Spleen (tissue), 11 donors: ENCODE results near the gene PRODH2. TPM values are rescaled to one million over a fixed set of nuclear protein-coding genes. Genes with fewer than 3 reads are reported as not detected.
A peak's percentile ranks its signal among the peaks of the same experiment; 100 is the strongest.

ENCODE experiments used
- DNase-seq: peaks from one replicate; pipeline ENCODE4 v3.0.0-alpha.2; 2020
- H3K27ac ChIP-seq, 8 donors: fragments of 200-600 bp; sonication (generic) in 7 of 8; 1 replicate in 4 of 8; 2 replicates in 4 of 8; pipeline versions ENCODE4 v1.5.0 to v1.8.0; 2016 to 2021; ENCODE audit warnings: inconsistent platforms in 4 of 8, mild to moderate bottlenecking in 4 of 8, moderate library complexity in 1 of 8
- H3K27me3 ChIP-seq, 7 donors: fragments of 200-600 bp; sonication (generic) in 6 of 7; replicated peaks in 1 of 7; 1 replicate in 4 of 7; 2 replicates in 3 of 7; pipeline versions ENCODE4 v1.5.0 to v1.8.0; 2016 to 2021; ENCODE audit warnings: inconsistent platforms in 3 of 7, mild to moderate bottlenecking in 1 of 7
- H3K36me3 ChIP-seq, 6 donors: fragments of 200-600 bp; sonication (generic) in 5 of 6; 1 replicate in 4 of 6; 2 replicates in 2 of 6; pipeline versions ENCODE4 v1.5.0 to v1.8.0; 2016 to 2021; ENCODE audit warnings: inconsistent platforms in 2 of 6
- H3K4me1 ChIP-seq, 6 donors: fragments of 200-600 bp; sonication (generic) in 5 of 6; 1 replicate in 3 of 6; 2 replicates in 3 of 6; pipeline versions ENCODE4 v1.5.0 to v1.8.0; 2016 to 2021; ENCODE audit warnings: inconsistent platforms in 3 of 6
- H3K4me3 ChIP-seq, 8 donors: fragments of 200-600 bp; sonication (generic) in 7 of 8; 1 replicate in 4 of 8; 2 replicates in 4 of 8; pipeline versions ENCODE4 v1.5.0 to v1.8.0; 2016 to 2021; ENCODE audit warnings: inconsistent platforms in 4 of 8, mild to moderate bottlenecking in 4 of 8, moderate library complexity in 2 of 8
- H3K9me3 ChIP-seq, 8 donors: fragments of 200-600 bp; sonication (generic) in 7 of 8; 1 replicate in 4 of 8; 2 replicates in 4 of 8; pipeline versions ENCODE4 v1.5.0 to v1.8.0; 2016 to 2021; ENCODE audit warnings: inconsistent platforms in 4 of 8
- POLR2A ChIP-seq, 3 donors: fragments of 450-650 bp; IDR thresholded peaks; one replicate each; pipeline ENCODE4 v1.5.1; 2017; ENCODE audit warnings: antibody characterized with exemption in 3 of 3, mild to moderate bottlenecking in 1 of 3
- POLR2AphosphoS5 ChIP-seq, 3 donors: sonication (generic); formaldehyde crosslinking; IDR thresholded peaks; one replicate each; pipeline ENCODE4 v1.5.1; 2017; ENCODE audit warnings: antibody characterized with exemption in 3 of 3
- WGBS, 5 donors: extraction: QIAGEN DNeasy Blood & Tissue Kit in 3 of 5; methylation state at CpG; one replicate each; pipeline versions ENCODE4 v1.1.5 to v1.1.7; 2013 to 2018; 5-methylcytosine and 5-hydroxymethylcytosine counted together
- intact Hi-C: fragments of 100-400 bp; cut with DNase I; formaldehyde crosslinking; loops from one replicate; pipeline ENCODE4 v1.15.0; 2023; ENCODE audit warnings: low total_unique reads
- polyA plus RNA-seq, 3 donors: library from polyadenylated mRNA; stranded (reverse); fragments of 200-250 nt; gene quantifications; one replicate each; pipeline ENCODE4 v1.2.1, GENCODE V29; 2013
- total RNA-seq, 7 donors: library from RNA; depleted of rRNA in 3 of 7; stranded (reverse); fragments of >200 nt in 3 of 7; fragmentation: NEBNext Ultra II Directional in 4 of 7; extraction: Animal tissue kit (Norgen Biotek cat#: 25700) in 4 of 7; gene quantifications; one replicate each; pipeline versions ENCODE4 v1.1.0 to v1.2.1, GENCODE V29; 2016 to 2021
- TF ChIP-seq, protein P1 (sequence below), 11 experiments: fragments of 200-600 bp in 7 of 11; fragments of 450-650 bp in 4 of 11; sonication (generic) in 4 of 11; IDR thresholded peaks in 8 of 11; conservative IDR thresholded peaks in 3 of 11; 1 replicate in 7 of 11; 2 replicates in 4 of 11; pipeline versions ENCODE4 v1.4.0 to v1.8.0; 2016 to 2021; ENCODE audit warnings: antibody characterized with exemption in 11 of 11, inconsistent platforms in 4 of 11, mild to moderate bottlenecking in 1 of 11
- donor health status: healthy with polysubstance abuse.
- donor health status: DM: no; HTN: no; CAD: no; lungs with moderate emphysema.
- donor health status: DM: no; HTN: no; CAD: no.
- donor health status: Bipolar disorder and iron deficiency.
- donor health status: healthy.
- donor health status: DM: no; HTN: no; CAD: no.
- donor health status: DM: yes; HTN: yes; CAD: no.

Gene PRODH2
- total and polyA plus RNA-seq, 10 donors, result 0.06 TPM; not detected in 9

DNA sequence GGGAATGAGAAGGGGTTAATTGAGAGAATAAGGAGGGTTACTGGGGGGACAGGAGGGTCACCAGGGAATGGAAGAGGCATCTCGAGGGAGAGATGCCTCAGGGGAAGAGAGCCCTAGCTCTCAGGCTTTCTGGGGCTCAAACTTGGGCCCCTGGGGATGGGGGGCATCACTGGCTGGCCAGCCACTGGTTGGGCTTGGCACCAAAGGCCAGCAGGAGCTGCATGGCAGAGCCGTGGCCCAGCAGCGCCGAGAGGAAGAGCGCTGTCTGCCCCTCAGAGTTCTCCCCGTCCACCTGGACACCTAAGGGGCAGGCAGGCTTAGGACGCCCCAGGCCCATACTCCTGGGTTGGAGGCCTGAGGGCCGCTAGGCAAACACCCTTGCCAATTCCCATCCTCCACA lies 19.8 kb downstream of the PRODH2 start:
- peaks cover 0 to 10% (median 0%) of the 10 kb centered on the region in 6 donors for H3K4me1 ChIP-seq
- H3K27ac ChIP-seq, result no peak overlapping the region
- no peaks in the 10 kb centered on the region for H3K9me3 ChIP-seq
- no peak overlapping the region for H3K4me3 ChIP-seq
- TF ChIP-seq, protein P1, sequence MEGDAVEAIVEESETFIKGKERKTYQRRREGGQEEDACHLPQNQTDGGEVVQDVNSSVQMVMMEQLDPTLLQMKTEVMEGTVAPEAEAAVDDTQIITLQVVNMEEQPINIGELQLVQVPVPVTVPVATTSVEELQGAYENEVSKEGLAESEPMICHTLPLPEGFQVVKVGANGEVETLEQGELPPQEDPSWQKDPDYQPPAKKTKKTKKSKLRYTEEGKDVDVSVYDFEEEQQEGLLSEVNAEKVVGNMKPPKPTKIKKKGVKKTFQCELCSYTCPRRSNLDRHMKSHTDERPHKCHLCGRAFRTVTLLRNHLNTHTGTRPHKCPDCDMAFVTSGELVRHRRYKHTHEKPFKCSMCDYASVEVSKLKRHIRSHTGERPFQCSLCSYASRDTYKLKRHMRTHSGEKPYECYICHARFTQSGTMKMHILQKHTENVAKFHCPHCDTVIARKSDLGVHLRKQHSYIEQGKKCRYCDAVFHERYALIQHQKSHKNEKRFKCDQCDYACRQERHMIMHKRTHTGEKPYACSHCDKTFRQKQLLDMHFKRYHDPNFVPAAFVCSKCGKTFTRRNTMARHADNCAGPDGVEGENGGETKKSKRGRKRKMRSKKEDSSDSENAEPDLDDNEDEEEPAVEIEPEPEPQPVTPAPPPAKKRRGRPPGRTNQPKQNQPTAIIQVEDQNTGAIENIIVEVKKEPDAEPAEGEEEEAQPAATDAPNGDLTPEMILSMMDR (IDR thresholded peaks at IDR 0.05 in 8 of 11, conservative IDR thresholded peaks at IDR 0.05 in 3 of 11), result no peak
- TF ChIP-seq POLR2AphosphoS5 (IDR thresholded peaks at IDR 0.05) (no peak), POLR2A (IDR thresholded peaks at IDR 0.05) (no peak)
- DNase-seq, result no peak
- intact Hi-C loops, result no loop called here
- peaks cover 0 to 55% (median 8%) of the 10 kb centered on the region in 7 donors for H3K27me3 ChIP-seq
- no peaks in the 10 kb centered on the region for H3K36me3 ChIP-seq
- WGBS, 5 donors, result 58 to 86% (median 79%) methylated on average over 2 to 8 of the region's 8 CpGs

DNA sequence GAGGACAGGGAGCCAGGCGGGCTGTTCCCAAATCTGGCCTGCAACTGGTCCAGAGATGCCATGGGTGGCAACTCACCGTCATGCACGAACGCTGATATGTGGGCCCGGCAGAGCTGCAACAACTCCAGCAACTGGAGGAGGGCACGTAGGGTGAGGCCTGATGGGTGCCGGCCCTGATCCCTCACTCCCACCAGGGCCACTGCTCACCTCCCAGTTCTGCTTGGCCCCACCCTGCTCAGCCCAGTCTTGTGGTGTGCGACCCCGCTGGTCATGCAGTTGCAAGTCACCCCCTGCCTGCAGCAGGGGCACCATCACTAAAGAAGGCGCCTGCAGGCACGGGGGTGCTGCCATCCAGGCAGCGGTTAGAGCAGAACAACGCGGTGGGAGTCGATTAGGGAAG lies 20.3 kb downstream of the PRODH2 start:
- Histone ChIP-seq H3K36me3 (peaks cover 0 to 5% (median 0%) of the 10 kb centered on the region in 6 donors), H3K9me3 (no peaks in the 10 kb centered on the region), H3K4me3 (no peak overlapping the region), H3K27me3 (peaks cover 0 to 49% (median 4%) of the 10 kb centered on the region in 7 donors), H3K4me1 (peaks cover 0 to 4% (median 0%) of the 10 kb centered on the region in 6 donors), H3K27ac (no peak overlapping the region)
- intact Hi-C loops, result no loop called here
- no peak for DNase-seq
- TF ChIP-seq POLR2A (IDR thresholded peaks at IDR 0.05) (no peak), POLR2AphosphoS5 (IDR thresholded peaks at IDR 0.05) (no peak)
- TF ChIP-seq, protein P1 (IDR thresholded peaks at IDR 0.05 in 8 of 11, conservative IDR thresholded peaks at IDR 0.05 in 3 of 11), result no peak
- WGBS, 5 donors, result 84 to 92% (median 86%) methylated on average over 12 to 15 of the region's 15 CpGs

DNA sequence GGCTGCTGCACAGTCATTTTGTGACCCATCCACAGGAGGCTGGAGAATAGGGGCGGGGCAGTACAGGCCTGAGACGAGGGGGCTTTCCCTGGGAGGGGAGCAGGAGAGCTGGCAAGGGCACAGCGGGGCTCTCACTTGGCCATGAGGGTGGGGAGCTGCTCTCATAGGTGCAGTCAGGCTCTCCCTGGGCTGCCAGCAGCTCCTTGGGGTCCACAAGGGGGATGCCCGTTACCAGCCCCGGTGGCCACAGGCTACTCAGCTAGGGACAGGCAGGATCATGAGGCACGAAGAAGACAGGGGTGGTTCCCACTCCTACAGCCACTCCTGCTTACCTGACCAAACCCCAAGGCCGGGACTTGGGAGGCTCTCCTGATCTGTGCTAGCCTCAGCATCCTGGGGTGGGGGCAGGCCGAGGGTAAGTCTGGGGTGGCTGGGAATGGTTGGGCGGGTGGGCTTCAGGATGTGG lies 20.8 kb downstream of the PRODH2 start:
- no peak for DNase-seq
- no peaks in the 10 kb centered on the region for H3K4me1 ChIP-seq
- H3K9me3 ChIP-seq, result no peaks in the 10 kb centered on the region
- TF ChIP-seq POLR2AphosphoS5 (IDR thresholded peaks at IDR 0.05) (no peak), POLR2A (IDR thresholded peaks at IDR 0.05) (no peak)
- TF ChIP-seq, protein P1 (IDR thresholded peaks at IDR 0.05 in 8 of 11, conservative IDR thresholded peaks at IDR 0.05 in 3 of 11), result no peak
- WGBS, 5 donors, result 77 to 91% (median 87%) methylated on average over 3 to 9 of the region's 9 CpGs
- H3K36me3 ChIP-seq, result peaks cover 0 to 9% (median 0%) of the 10 kb centered on the region in 6 donors
- no peak overlapping the region for H3K4me3 ChIP-seq
- H3K27me3 ChIP-seq, result peaks cover 0 to 44% (median 4%) of the 10 kb centered on the region in 7 donors
- intact Hi-C loops, result no loop called here
- no peak overlapping the region for H3K27ac ChIP-seq

- no peak overlapping the region for H3K27ac ChIP-seq
- peaks cover 0 to 16% (median 0%) of the 10 kb centered on the region in 6 donors for H3K36me3 ChIP-seq
- peak in 1 of 3 donors; percentile 20 for TF ChIP-seq POLR2AphosphoS5 (IDR thresholded peaks at IDR 0.05)
- TF ChIP-seq POLR2A (IDR thresholded peaks at IDR 0.05), result no peak
- intact Hi-C loops, result no loop called here
- no peaks in the 10 kb centered on the region for H3K4me1 ChIP-seq
- peaks cover 0 to 38% (median 0%) of the 10 kb centered on the region in 7 donors for H3K27me3 ChIP-seq
- DNase-seq, result no peak
- WGBS, 5 donors, result 52 to 81% (median 72%) methylated on average over 5 to 20 of the region's 20 CpGs
- no peaks in the 10 kb centered on the region for H3K9me3 ChIP-seq
- H3K4me3 ChIP-seq, result no peak overlapping the region
These were observed 21.4 kb downstream of the PRODH2 start for GRCh38 chr19:35790981-35791813.
